Adrenal gland (tissue), 12 donors: Measurements from ENCODE around the gene ANKRD34A. TPM values are rescaled to one million over a fixed set of nuclear protein-coding genes. Genes with fewer than 3 reads are reported as not detected.

Experiments
- DNase-seq, 7 donors: peaks; one replicate each; pipeline ENCODE4 v3.0.0-alpha.2; 2019 to 2020
- H3K27ac ChIP-seq, 5 donors: fragments of 200-600 bp; sonication (generic) in 4 of 5; 1 replicate in 3 of 5; 2 replicates in 2 of 5; pipeline versions ENCODE4 v1.5.1 to v1.8.0; 2016 to 2020; ENCODE audit warnings: mild to moderate bottlenecking in 1 of 5
- H3K27me3 ChIP-seq: fragments of 200-600 bp; 2 replicates; pipeline ENCODE4 v1.8.0; 2021
- H3K36me3 ChIP-seq, 2 donors: fragments of 200-600 bp; replicated peaks in 1 of 2; 1 replicate in 1 of 2; 2 replicates in 1 of 2; pipeline versions ENCODE4 v1.5.1 to v1.8.0; 2018 to 2022
- H3K4me1 ChIP-seq, 2 donors: fragments of 200-600 bp; replicated peaks in 1 of 2; 1 replicate in 1 of 2; 2 replicates in 1 of 2; pipeline versions ENCODE4 v1.5.1 to v1.8.0; 2018 to 2021
- H3K4me3 ChIP-seq, 4 donors: fragments of 200-600 bp; sonication (generic) in 3 of 4; one replicate each; pipeline ENCODE4 v1.5.1; 2016 to 2018
- H3K9me3 ChIP-seq, 3 donors: fragments of 200-600 bp; sonication (generic) in 1 of 3; replicated peaks in 1 of 3; 1 replicate in 2 of 3; 2 replicates in 1 of 3; pipeline versions ENCODE4 v1.5.1 to v1.8.0; 2016 to 2021
- POLR2A ChIP-seq, 2 donors: fragments of 450-650 bp; IDR thresholded peaks; one replicate each; pipeline ENCODE4 v1.6.1; 2017; ENCODE audit warnings: antibody characterized with exemption in 2 of 2, mild to moderate bottlenecking in 2 of 2, moderate library complexity in 1 of 2
- WGBS, 4 donors: extraction: QIAGEN DNeasy Blood & Tissue Kit in 2 of 4; methylation state at CpG; one replicate each; pipeline versions ENCODE4 v1.1.5 to v1.1.7; 2013 to 2017; 5-methylcytosine and 5-hydroxymethylcytosine counted together
- intact Hi-C, 2 donors: fragments of 100-400 bp; cut with DNase I; formaldehyde crosslinking; loops; one replicate each; pipeline versions ENCODE4 v1.14.1 to v1.15.0; 2022 to 2023
- polyA plus RNA-seq, 3 donors: library from polyadenylated mRNA; stranded (reverse); fragments of 200-250 nt in 2 of 3; fragments of 350-450 nt in 1 of 3; fragmentation: Illumina TruSeq in 1 of 3; extraction: RNeasy Lipid Tissue Mini Kit (QIAGEN cat#74804) in 1 of 3; gene quantifications; one replicate each; pipeline ENCODE4 v1.2.3, GENCODE V29; 2013 to 2014
- total RNA-seq, 9 donors: library from RNA; depleted of rRNA in 4 of 9; stranded (reverse); fragments of >200 nt in 4 of 9; fragments of 120-200 nt in 1 of 9; fragmentation: NEBNext Ultra II Directional in 1 of 9; extraction: Animal tissue kit (Norgen Biotek cat#: 25700) in 1 of 9; gene quantifications; one replicate each; pipeline versions ENCODE4 v1.1.0 to v1.2.4, GENCODE V29; 2013 to 2023
- TF ChIP-seq, protein P1 (sequence below), 6 experiments: fragments of 450-650 bp in 4 of 6; fragments of 200-600 bp in 2 of 6; sonication (generic) in 1 of 6; IDR thresholded peaks; 1 replicate in 5 of 6; 2 replicates in 1 of 6; pipeline versions ENCODE4 v1.5.1 to v1.8.0; 2016 to 2021; ENCODE audit warnings: antibody characterized with exemption in 6 of 6, mild to moderate bottlenecking in 2 of 6, moderate library complexity in 1 of 6
- donor health status: healthy with polysubstance abuse.
- donor health status: Bipolar disorder and iron deficiency.
- donor health status: DM: yes; HTN: yes; CAD: no.
- donor health status: DM: no; HTN: no; CAD: no.
- donor health status: DM: no; HTN: no; CAD: no.
- donor health status: DM: yes; HTN: yes; CAD: no.

The ANKRD34A gene
- total and polyA plus RNA-seq, 12 donors = 0.24 to 2.5 (median 0.96) TPM

DNA sequence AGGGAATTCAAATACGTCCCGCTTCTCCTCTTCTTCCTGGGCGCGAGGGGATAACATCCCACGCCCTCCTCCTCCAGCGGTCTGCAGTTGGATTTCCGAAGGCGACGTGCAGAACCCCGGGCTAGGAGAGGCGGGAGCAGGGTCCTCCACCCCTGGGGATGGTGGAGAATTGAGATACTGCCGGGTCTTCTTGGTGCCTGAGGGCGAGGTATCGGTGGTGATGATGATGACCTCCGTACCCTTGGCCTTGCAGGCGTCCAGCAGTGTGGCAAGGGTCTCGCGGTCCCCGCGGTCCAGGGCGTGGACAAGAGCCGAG is 3.3 kb downstream of the ANKRD34A start:
- peaks cover 35 to 60% of the 10 kb centered on the region in 2 donors for H3K4me1 ChIP-seq
- TF ChIP-seq POLR2A (IDR thresholded peaks at IDR 0.05) = no peak
- TF ChIP-seq, protein P1, sequence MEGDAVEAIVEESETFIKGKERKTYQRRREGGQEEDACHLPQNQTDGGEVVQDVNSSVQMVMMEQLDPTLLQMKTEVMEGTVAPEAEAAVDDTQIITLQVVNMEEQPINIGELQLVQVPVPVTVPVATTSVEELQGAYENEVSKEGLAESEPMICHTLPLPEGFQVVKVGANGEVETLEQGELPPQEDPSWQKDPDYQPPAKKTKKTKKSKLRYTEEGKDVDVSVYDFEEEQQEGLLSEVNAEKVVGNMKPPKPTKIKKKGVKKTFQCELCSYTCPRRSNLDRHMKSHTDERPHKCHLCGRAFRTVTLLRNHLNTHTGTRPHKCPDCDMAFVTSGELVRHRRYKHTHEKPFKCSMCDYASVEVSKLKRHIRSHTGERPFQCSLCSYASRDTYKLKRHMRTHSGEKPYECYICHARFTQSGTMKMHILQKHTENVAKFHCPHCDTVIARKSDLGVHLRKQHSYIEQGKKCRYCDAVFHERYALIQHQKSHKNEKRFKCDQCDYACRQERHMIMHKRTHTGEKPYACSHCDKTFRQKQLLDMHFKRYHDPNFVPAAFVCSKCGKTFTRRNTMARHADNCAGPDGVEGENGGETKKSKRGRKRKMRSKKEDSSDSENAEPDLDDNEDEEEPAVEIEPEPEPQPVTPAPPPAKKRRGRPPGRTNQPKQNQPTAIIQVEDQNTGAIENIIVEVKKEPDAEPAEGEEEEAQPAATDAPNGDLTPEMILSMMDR (IDR thresholded peaks at IDR 0.05) = no peak
- no peaks in the 10 kb centered on the region for H3K36me3 ChIP-seq
- no peaks in the 10 kb centered on the region for H3K27me3 ChIP-seq
- H3K27ac ChIP-seq = peak overlapping the region in 4 of 5 donors; percentile 62 to 99 (median 80)
- DNase-seq = peak in 2 of 7 donors; percentile 16 to 43
- intact Hi-C loops = loop anchor here in 1 of 2 donors (10.0 kb wide), 1 partner anchor 74 kb away; no protein-coding TSS in a partner anchor
- H3K9me3 ChIP-seq = no peaks in the 10 kb centered on the region
- peak overlapping the region; percentile 7 to 63 (median 40) for H3K4me3 ChIP-seq
- 1 to 4% (median 2%) methylated on average over 11 to 22 of the region's 22 CpGs; no CpG with 5 or more reads in 1 of the 4 donors for WGBS, 4 donors

DNA sequence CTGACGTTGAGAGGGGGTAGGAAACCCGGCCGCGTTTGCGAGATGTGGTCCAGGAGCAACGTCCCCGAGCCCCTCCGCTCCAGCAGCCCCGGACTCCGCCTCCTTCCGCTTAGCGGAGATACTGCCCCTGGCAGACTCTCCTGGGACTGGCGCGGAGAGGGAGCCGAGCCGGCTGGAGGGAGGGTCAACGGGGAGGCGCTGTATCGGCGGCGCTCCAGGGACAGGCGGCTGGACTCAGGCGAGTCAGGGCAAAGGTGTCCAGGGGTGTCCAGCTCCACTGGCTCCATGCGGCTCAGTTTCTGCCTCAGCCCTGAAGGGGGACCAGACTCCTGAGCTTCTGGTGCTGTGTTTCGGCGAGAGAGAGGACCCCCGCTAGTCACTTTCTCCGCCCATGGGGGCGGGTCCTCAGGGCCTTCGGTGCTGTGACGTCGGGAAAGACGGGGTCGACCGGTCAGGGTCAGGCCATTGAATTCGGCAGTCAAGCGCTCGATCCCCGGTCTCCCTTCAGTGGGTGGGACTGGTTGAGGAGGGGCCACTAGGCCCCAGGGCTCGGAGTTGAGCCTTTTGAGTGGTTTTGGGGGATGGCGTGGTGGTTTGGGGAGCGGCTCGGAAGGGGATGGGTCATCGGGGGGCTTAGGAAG is 3.8 kb downstream of the ANKRD34A start:
- peak; percentile 77 to 88 (median 82) for DNase-seq
- Histone ChIP-seq H3K4me1 (peaks cover 40 to 62% of the 10 kb centered on the region in 2 donors), H3K36me3 (no peaks in the 10 kb centered on the region), H3K27ac (peak overlapping the region in 4 of 5 donors; percentile 62 to 99 (median 80)), H3K4me3 (peak overlapping the region; percentile 2 to 63 (median 40)), H3K9me3 (no peaks in the 10 kb centered on the region), H3K27me3 (no peaks in the 10 kb centered on the region)
- TF ChIP-seq POLR2A (IDR thresholded peaks at IDR 0.05) = peak; percentile 43 to 74
- TF ChIP-seq, protein P1 (IDR thresholded peaks at IDR 0.05) = peak in 4 of 6 experiments; percentile 4 to 38 (median 29)
- 0 to 2% (median 1%) methylated on average over 10 to 44 of the region's 44 CpGs; no CpG with 5 or more reads in 1 of the 4 donors for WGBS, 4 donors
- intact Hi-C loops = loop anchor here in 1 of 2 donors (10.0 kb wide), 1 partner anchor 74 kb away; no protein-coding TSS in a partner anchor

DNA sequence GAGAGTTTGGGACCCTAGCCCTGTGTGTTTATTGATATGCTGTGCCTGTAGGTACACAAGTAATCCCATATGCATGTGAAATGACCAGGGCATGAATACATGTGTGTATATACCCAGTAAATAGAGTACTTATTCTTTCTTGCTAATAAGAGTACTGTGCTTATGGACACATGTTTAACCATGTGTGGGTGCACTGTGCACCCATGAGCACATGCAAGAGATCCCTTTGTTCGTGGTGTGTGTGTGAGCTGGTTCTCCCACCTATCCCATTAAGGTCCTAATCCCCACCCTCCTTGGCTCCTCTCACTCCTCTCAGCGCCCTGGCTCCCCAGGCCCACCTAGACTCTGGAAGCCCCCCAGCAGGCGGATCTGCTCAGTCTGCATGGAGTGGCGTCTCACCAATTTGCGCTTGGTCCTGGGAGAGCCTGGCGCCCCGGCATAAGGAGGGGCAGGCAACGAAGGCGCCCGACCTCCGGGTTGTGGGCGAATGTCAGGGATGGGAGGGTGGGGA is 4.4 kb downstream of the ANKRD34A start:
- H3K27me3 ChIP-seq = no peaks in the 10 kb centered on the region
- H3K27ac ChIP-seq = peak overlapping the region in 4 of 5 donors; percentile 62 to 99 (median 80)

DNA sequence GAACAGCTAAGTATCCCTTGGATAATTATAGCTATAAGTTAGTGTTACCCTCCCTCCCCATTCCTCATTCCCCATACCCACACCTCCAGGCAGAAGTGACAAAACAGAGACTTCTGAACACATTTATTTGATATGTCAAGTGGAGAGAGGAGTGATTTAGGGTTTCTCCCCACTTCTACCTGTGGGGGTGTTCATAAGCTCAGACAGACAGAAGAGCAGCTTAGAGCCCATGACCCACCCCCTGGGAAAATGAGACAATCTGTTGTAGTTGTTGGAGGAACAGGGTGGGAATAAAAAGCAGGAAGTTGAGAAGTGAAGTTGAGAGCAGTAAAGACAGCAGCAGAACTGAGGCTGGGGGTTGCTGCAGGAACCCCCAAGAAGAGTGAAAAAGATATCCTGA is 5.0 kb downstream of the ANKRD34A start:
- Histone ChIP-seq H3K9me3 (no peaks in the 10 kb centered on the region), H3K4me3 (no peak overlapping the region), H3K27ac (peak overlapping the region in 2 of 5 donors; percentile 92 to 99), H3K4me1 (peaks cover 52 to 66% of the 10 kb centered on the region in 2 donors), H3K36me3 (no peaks in the 10 kb centered on the region), H3K27me3 (no peaks in the 10 kb centered on the region)
- intact Hi-C loops = no loop called here
- no peak for DNase-seq
- TF ChIP-seq, protein P1 (IDR thresholded peaks at IDR 0.05) = no peak
- no peak for TF ChIP-seq POLR2A (IDR thresholded peaks at IDR 0.05)

More for the DNA sequence above, 4.4 kb downstream of the ANKRD34A start:
- Histone ChIP-seq H3K4me1 (peaks cover 45 to 62% of the 10 kb centered on the region in 2 donors), H3K9me3 (no peaks in the 10 kb centered on the region), H3K36me3 (no peaks in the 10 kb centered on the region), H3K4me3 (peak overlapping the region in 2 of 4 donors; percentile 51 to 63)
- TF ChIP-seq, protein P1 (IDR thresholded peaks at IDR 0.05) = no peak
- no peak for TF ChIP-seq POLR2A (IDR thresholded peaks at IDR 0.05)
- WGBS, 4 donors = 6 to 10% (median 9%) methylated on average over 7 to 12 of the region's 12 CpGs
- intact Hi-C loops = loop anchor here in 1 of 2 donors (10.0 kb wide), 1 partner anchor 75 kb away; no protein-coding TSS in a partner anchor
- DNase-seq = no peak
